SIG-M5 treated with dmso at 0.1 percent for 504 hours (cell line): ENCODE results near the gene MDGA2.
A peak's percentile ranks its signal among the peaks of the same experiment; 100 is the strongest.

Source experiments
- DNase-seq: peaks from one replicate; lab custom pipeline; 2025; ENCODE audit not compliant: unreplicated experiment; lab: John Stamatoyannopoulos, UW

MDGA2 gene

GRCh38 chr14:47490766-47491165 is 184.6 kb downstream of the MDGA2 start:
- DNase-seq, result no peak

GRCh38 chr14:47490353-47490752 is 185.1 kb downstream of the MDGA2 start:
- no peak for DNase-seq

- DNase-seq, result no peak
Observed at GRCh38 chr14:47485421-47485820, 190.0 kb downstream of the MDGA2 start.

GRCh38 chr14:47483449-47483848 is 192.0 kb downstream of the MDGA2 start:
- no peak for DNase-seq

- DNase-seq, result no peak
Observed at GRCh38 chr14:47471075-47471474, 204.3 kb downstream of the MDGA2 start.

- no peak for DNase-seq
Observed at GRCh38 chr14:47466916-47467315, 208.5 kb downstream of the MDGA2 start.

GRCh38 chr14:47454025-47454424 is 221.4 kb downstream of the MDGA2 start:
- DNase-seq, result no peak

GRCh38 chr14:47447076-47447475 is 228.3 kb downstream of the MDGA2 start:
- DNase-seq, result no peak

- peak; percentile 2 for DNase-seq
Observed at GRCh38 chr14:47442211-47442610, 233.2 kb downstream of the MDGA2 start.

GRCh38 chr14:47439953-47440352 is 235.5 kb downstream of the MDGA2 start:
- DNase-seq, result no peak

- no peak for DNase-seq
Observed at GRCh38 chr14:47438650-47439140, 236.7 kb downstream of the MDGA2 start.

GRCh38 chr14:47435331-47435965 is 240.0 kb downstream of the MDGA2 start:
- DNase-seq, result no peak

GRCh38 chr14:47427629-47428028 is 247.8 kb downstream of the MDGA2 start:
- DNase-seq, result no peak

GRCh38 chr14:47425302-47425701 is 250.1 kb downstream of the MDGA2 start:
- no peak for DNase-seq

- no peak for DNase-seq
Observed at GRCh38 chr14:47422191-47422590, 253.2 kb downstream of the MDGA2 start.

- no peak for DNase-seq
Observed at GRCh38 chr14:47411523-47411922, 263.9 kb downstream of the MDGA2 start.

GRCh38 chr14:47392326-47392725 is 283.1 kb downstream of the MDGA2 start:
- DNase-seq, result no peak

- DNase-seq, result no peak
Observed at GRCh38 chr14:47390831-47391504, 284.4 kb downstream of the MDGA2 start.

GRCh38 chr14:47389535-47389934 is 285.9 kb downstream of the MDGA2 start:
- DNase-seq, result no peak

- DNase-seq, result no peak
Observed at GRCh38 chr14:47366006-47366405, 309.4 kb downstream of the MDGA2 start.

GRCh38 chr14:47365233-47365632 is 310.2 kb downstream of the MDGA2 start:
- no peak for DNase-seq

GRCh38 chr14:47353186-47353585 is 322.2 kb downstream of the MDGA2 start:
- no peak for DNase-seq

GRCh38 chr14:47346849-47347248 is 328.6 kb downstream of the MDGA2 start:
- DNase-seq, result peak; percentile 58
